GM23338 (cell line): Measurements from ENCODE around the gene FRMD4A. TPM values are rescaled to one million over a fixed set of nuclear protein-coding genes. Genes with fewer than 3 reads are reported as not detected.

Experiments
- ATAC-seq: fragments of 200-7000 bp; cut with Tn5 transposase; 3 replicates; pipeline ENCODE4 v1.9.1; 2020
- DNase-seq: peaks from one replicate; pipeline ENCODE4 v3.0.0-alpha.2; 2015; ENCODE audit warnings: low spot score
- H2AFZ ChIP-seq: fragments of 200-600 bp; sonication (generic); 2 replicates; pipeline ENCODE4 v1.8.0; 2016; ENCODE audit warnings: antibody characterized with exemption, mild to moderate bottlenecking, moderate library complexity
- H3F3A ChIP-seq: fragments of 200-600 bp; sonication (generic); replicated peaks from 2 replicates; pipeline ENCODE4 v1.8.0; 2017; ENCODE audit warnings: antibody characterized with exemption, mixed run types, low read depth
- H3K27ac ChIP-seq: fragments of 200-600 bp; sonication (generic); 2 replicates; pipeline ENCODE4 v1.6.1; 2016; ENCODE audit warnings: low read depth
- H3K27me3 ChIP-seq: fragments of 200-600 bp; sonication (generic); 2 replicates; pipeline ENCODE4 v1.8.0; 2016; ENCODE audit warnings: mild to moderate bottlenecking, mixed run types, moderate library complexity; ENCODE audit not compliant: insufficient read depth
- H3K36me3 ChIP-seq: fragments of 200-600 bp; sonication (generic); 2 replicates; pipeline ENCODE4 v1.8.0; 2016; ENCODE audit warnings: mild to moderate bottlenecking; ENCODE audit not compliant: insufficient read depth
- H3K4me1 ChIP-seq: fragments of 200-600 bp; sonication (generic); 2 replicates; pipeline ENCODE4 v1.8.0; 2016; ENCODE audit warnings: mild to moderate bottlenecking, moderate library complexity; ENCODE audit not compliant: insufficient read depth
- H3K4me2 ChIP-seq: fragments of 200-600 bp; sonication (generic); 2 replicates; pipeline ENCODE4 v1.7.1; 2017; ENCODE audit warnings: mixed run types
- H3K4me3 ChIP-seq: fragments of 200-600 bp; sonication (generic); 2 replicates; pipeline ENCODE4 v1.6.1; 2016; ENCODE audit warnings: mixed run types
- H3K79me2 ChIP-seq: fragments of 200-600 bp; sonication (generic); replicated peaks from 2 replicates; pipeline ENCODE4 v1.8.0; 2017; ENCODE audit warnings: mild to moderate bottlenecking; ENCODE audit not compliant: insufficient read depth
- H3K9me2 ChIP-seq: fragments of 200-600 bp; sonication (generic); 2 replicates; pipeline ENCODE4 v1.8.0; 2017; ENCODE audit not compliant: insufficient read depth
- H4K20me1 ChIP-seq: fragments of 200-600 bp; sonication (generic); replicated peaks from 2 replicates; pipeline ENCODE4 v1.8.0; 2017; ENCODE audit warnings: mild to moderate bottlenecking; ENCODE audit not compliant: insufficient read depth
- H3K27ac Mint-ChIP-seq: 2 replicates; pipeline ENCODE4 v1.8.0; 2020; ENCODE audit warnings: inconsistent platforms, mild to moderate bottlenecking, moderate library complexity, mixed read lengths
- H3K27me3 Mint-ChIP-seq: 3 replicates; pipeline ENCODE4 v1.8.0; 2022; ENCODE audit warnings: low read depth, mild to moderate bottlenecking, moderate library complexity, mixed read lengths, inconsistent platforms; ENCODE audit not compliant: insufficient read depth, poor library complexity
- H3K36me3 Mint-ChIP-seq: 3 replicates; pipeline ENCODE4 v1.8.0; 2021; ENCODE audit warnings: low read depth, mild to moderate bottlenecking, inconsistent platforms, moderate library complexity, mixed read lengths
- H3K4me1 Mint-ChIP-seq: 3 replicates; pipeline ENCODE4 v1.8.0; 2020; ENCODE audit warnings: mild to moderate bottlenecking, inconsistent platforms, mixed read lengths
- H3K4me3 Mint-ChIP-seq: 3 replicates; pipeline ENCODE4 v1.8.0; 2021; ENCODE audit warnings: moderate library complexity, mild to moderate bottlenecking, inconsistent platforms, mixed read lengths
- H3K9me3 Mint-ChIP-seq: 3 replicates; pipeline ENCODE4 v1.8.0; 2020; ENCODE audit warnings: moderate library complexity, mild to moderate bottlenecking, inconsistent platforms, mixed read lengths
- CREB1 ChIP-seq: fragments of 250-450 bp; sonication (Bioruptor Pico); IDR thresholded peaks from 2 replicates; pipeline ENCODE4 v1.5.0; 2020; ENCODE audit warnings: low read depth, mild to moderate bottlenecking, moderate library complexity
- CTCF ChIP-seq, 2 experiments: fragments of 200-600 bp in 1 of 2; sonication (generic) in 1 of 2; conservative IDR thresholded peaks; 2 replicates each; pipeline versions ENCODE4 v1.5.1 to v1.6.1; 2016 to 2017; ENCODE audit warnings: antibody characterized with exemption in 2 of 2, low read depth in 2 of 2, mild to moderate bottlenecking in 2 of 2, moderate library complexity in 1 of 2
- ETS1 ChIP-seq: IDR thresholded peaks from 2 replicates; pipeline ENCODE4 v1.6.1; 2016; ENCODE audit warnings: antibody characterized with exemption
- EZH2 ChIP-seq: fragments of 200-600 bp; sonication (generic); IDR thresholded peaks from one replicate; pipeline ENCODE4 v1.8.0; 2017; ENCODE audit warnings: antibody characterized with exemption, mild to moderate bottlenecking, low read depth; ENCODE audit not compliant: unreplicated experiment
- EZH2phosphoT487 ChIP-seq: fragments of 200-600 bp; sonication (generic); IDR thresholded peaks from one replicate; pipeline ENCODE4 v1.8.1; 2018; ENCODE audit warnings: antibody characterized with exemption; ENCODE audit not compliant: unreplicated experiment
- JUNB ChIP-seq: IDR thresholded peaks from one replicate; pipeline ENCODE4 v1.6.1; 2016; ENCODE audit warnings: antibody characterized with exemption; ENCODE audit not compliant: unreplicated experiment
- NANOG ChIP-seq: IDR thresholded peaks from 2 replicates; pipeline ENCODE4 v1.6.1; 2016; ENCODE audit warnings: antibody characterized with exemption, borderline replicate concordance
- POLR2AphosphoS5 ChIP-seq: IDR thresholded peaks from 2 replicates; pipeline ENCODE4 v1.6.1; 2016; ENCODE audit warnings: antibody characterized with exemption, low read depth
- REST ChIP-seq: IDR thresholded peaks from one replicate; pipeline ENCODE4 v1.6.1; 2018; ENCODE audit warnings: antibody characterized with exemption; ENCODE audit not compliant: unreplicated experiment
- STAT1 ChIP-seq: IDR thresholded peaks from one replicate; pipeline ENCODE4 v1.6.1; 2016; ENCODE audit warnings: antibody characterized with exemption; ENCODE audit not compliant: unreplicated experiment
- ZNF114 ChIP-seq: fragments of 250-450 bp; sonication (Bioruptor Pico); IDR thresholded peaks from 2 replicates; pipeline ENCODE4 v1.5.0; 2020; ENCODE audit warnings: mild to moderate bottlenecking, moderate library complexity
- ZNF331 ChIP-seq: fragments of 250-450 bp; sonication (Bioruptor Pico); IDR thresholded peaks from 2 replicates; pipeline ENCODE4 v1.5.0; 2020; ENCODE audit warnings: low read depth, mild to moderate bottlenecking, moderate library complexity
- ZNF462 ChIP-seq: fragments of 250-450 bp; sonication (Bioruptor Pico); IDR thresholded peaks from 2 replicates; pipeline ENCODE4 v1.5.0; 2020; ENCODE audit warnings: mild to moderate bottlenecking, moderate library complexity
- polyA plus RNA-seq: library from polyadenylated mRNA; unstranded; fragments of >200 nt; fragmentation: Nextera tagmentation; extraction: Ambion mirVana; gene quantifications from 2 replicates; pipeline ENCODE4 v1.2.1, GENCODE V29; 2016
- total RNA-seq: library from RNA; depleted of rRNA; stranded (reverse); fragments of >200 nt; shearing (Covaris generic); gene quantifications from 2 replicates; pipeline ENCODE4 v1.2.3, GENCODE V29; 2014

FRMD4A gene
- total and polyA plus RNA-seq, 2 experiments from 2014 or later: 14.0 to 20.1 TPM

- Histone ChIP-seq H3K4me3 (no peak overlapping the region), H3F3A (no peaks in the 10 kb centered on the region), H3K27me3 (no peaks in the 10 kb centered on the region), H3K9me2 (no peaks in the 10 kb centered on the region), H3K27ac (no peak overlapping the region), H4K20me1 (no peaks in the 10 kb centered on the region), H2AFZ (no peak overlapping the region), H3K79me2 (no peaks in the 10 kb centered on the region), H3K36me3 (no peaks in the 10 kb centered on the region), H3K4me2 (no peak overlapping the region), H3K4me1 (peaks cover 3% of the 10 kb centered on the region; the same call in 1 of the 2 replicates)
- no peak overlapping the region for H3K27ac Mint-ChIP-seq
- H3K4me1 Mint-ChIP-seq: peaks cover 2% of the 10 kb centered on the region; the same call in 2 of the 3 replicates
- TF ChIP-seq EZH2phosphoT487: no peak
- no peak for TF ChIP-seq ETS1
- TF ChIP-seq ZNF114: no peak
- no peak for TF ChIP-seq STAT1
- no peak for TF ChIP-seq ZNF331
- no peak for TF ChIP-seq JUNB
- TF ChIP-seq POLR2AphosphoS5: no peak
- no peak for TF ChIP-seq ZNF462 (CRISPR knock-in tag)
- TF ChIP-seq REST: no peak
- TF ChIP-seq NANOG: no peak
- TF ChIP-seq CTCF (conservative IDR thresholded peaks at IDR 0.05; ENCODE audit: low read depth in 2 of 2): no peak
- TF ChIP-seq EZH2: no peak
- TF ChIP-seq CREB1 (CRISPR knock-in tag): no peak
- no peaks in the 10 kb centered on the region for H3K27me3 Mint-ChIP-seq
- H3K4me3 Mint-ChIP-seq: no peak overlapping the region
- no peak for DNase-seq
- no peak for ATAC-seq
- no peaks in the 10 kb centered on the region for H3K36me3 Mint-ChIP-seq
- no peaks in the 10 kb centered on the region for H3K9me3 Mint-ChIP-seq
These were observed 421.0 kb downstream of the FRMD4A start for GRCh38 chr10:13909516-13910258.
